GM12878 (cell line): ENCODE measurements around the gene UNCX. TPM values are rescaled to one million over a fixed set of nuclear protein-coding genes. Genes with fewer than 3 reads are reported as not detected.

Experiments used
- ATAC-seq: fragments of 200-7000 bp; cut with Tn5 transposase; 3 replicates; pipeline ENCODE4 v1.9.1; 2020; ENCODE audit warnings: mild to moderate bottlenecking, moderate library complexity
- BruUV-seq: library from RNA; stranded (reverse); fragments of 400-500 nt; replicated peaks from 2 replicates; lab custom pipeline; 2021; lab: Mats Ljungman, UMichigan
- CTCF ChIA-PET: fragments of 300-600 bp; sonication (Branson Sonifier 250); formaldehyde crosslinking; extraction: SDS; loops from one replicate; lab custom pipeline; 2021; ENCODE audit warnings: inconsistent platforms; lab: Yijun Ruan, JAX
- POLR2A ChIA-PET: fragments of 350-600 bp; formaldehyde crosslinking; extraction: SDS; loops from one replicate; lab custom pipeline; 2021; ENCODE audit warnings: inconsistent platforms; lab: Charles Lee
- RAD21 ChIA-PET: fragments of 300-600 bp; sonication (Branson Sonifier 250); formaldehyde crosslinking; loops from one replicate; lab custom pipeline; 2023; ENCODE audit warnings: antibody characterized with exemption; ENCODE audit not compliant: unreplicated experiment; lab: Charles Lee
- SMC1A ChIA-PET: fragments of 300-600 bp; sonication (Branson Sonifier 250); formaldehyde crosslinking; loops from one replicate; lab custom pipeline; 2023; ENCODE audit not compliant: unreplicated experiment, uncharacterized antibody; lab: Charles Lee
- DNase-seq: peaks from one replicate; pipeline ENCODE4 v3.0.0-alpha.2; 2011; ENCODE audit warnings: low read depth, low spot score
- FAIRE-seq: peaks from 3 replicates; lab custom pipeline; 2011; peaks lifted over from hg19 to GRCh38; lab: Jason Lieb, UNC
- H2AFZ ChIP-seq: 2 replicates; pipeline ENCODE4 v1.6.0; 2011; ENCODE audit warnings: low read depth, low read length, control low read depth; ENCODE audit not compliant: control insufficient read depth
- H3K27ac ChIP-seq: 2 replicates; pipeline ENCODE4 v1.5.1; 2011; ENCODE audit warnings: control low read depth; ENCODE audit not compliant: control insufficient read depth, insufficient read depth
- H3K27me3 ChIP-seq, 2 experiments: replicated peaks in 1 of 2; 2 replicates each; pipeline versions ENCODE4 v1.6.0 to v1.6.1; 2011; ENCODE audit warnings: low read length in 1 of 2; ENCODE audit not compliant: control insufficient read depth in 2 of 2, insufficient read depth in 2 of 2
- H3K36me3 ChIP-seq, 2 experiments: 2 replicates each; pipeline ENCODE4 v1.5.1; 2011; ENCODE audit warnings: low read length in 1 of 2; ENCODE audit not compliant: control insufficient read depth in 2 of 2, insufficient read depth in 2 of 2
- H3K4me1 ChIP-seq: 2 replicates; pipeline ENCODE4 v1.6.1; 2011; ENCODE audit warnings: mild to moderate bottlenecking, low read length, moderate library complexity, mixed read lengths; ENCODE audit not compliant: control insufficient read depth, insufficient read depth
- H3K4me2 ChIP-seq: 2 replicates; pipeline ENCODE4 v1.6.0; 2011; ENCODE audit warnings: control low read depth; ENCODE audit not compliant: control insufficient read depth, insufficient read depth
- H3K4me3 ChIP-seq: fragments of 200-600 bp; sonication (generic); 2 replicates; pipeline ENCODE4 v1.5.1; 2016
- H3K79me2 ChIP-seq: 2 replicates; pipeline ENCODE4 v1.6.0; 2011; ENCODE audit warnings: low read length; ENCODE audit not compliant: control insufficient read depth, insufficient read depth
- H3K9ac ChIP-seq: 2 replicates; pipeline ENCODE4 v1.8.0; 2011; ENCODE audit warnings: low read length, control low read depth, mixed read lengths; ENCODE audit not compliant: control insufficient read depth, insufficient read depth
- H3K9me3 ChIP-seq: replicated peaks from 3 replicates; pipeline ENCODE4 v1.5.1; 2011; ENCODE audit warnings: mild to moderate bottlenecking, low read length; ENCODE audit not compliant: control insufficient read depth, insufficient read depth
- H4K20me1 ChIP-seq: 2 replicates; pipeline ENCODE4 v1.6.0; 2011; ENCODE audit not compliant: control insufficient read depth, insufficient read depth
- CREM ChIP-seq: IDR thresholded peaks from 2 replicates; pipeline ENCODE4 v1.6.1; 2014; ENCODE audit warnings: antibody characterized with exemption, low read depth
- EP300 ChIP-seq, 2 experiments: fragments of 150-350 bp in 1 of 2; IDR thresholded peaks; 2 replicates each; pipeline ENCODE4 v1.6.1; 2011 to 2012; ENCODE audit warnings: low read depth in 2 of 2, low read length in 2 of 2, borderline replicate concordance in 1 of 2, improper control_type of control experiment in 1 of 2, inconsistent platforms in 1 of 2; ENCODE audit not compliant: control insufficient read depth in 1 of 2
- FOXM1 ChIP-seq: IDR thresholded peaks from 2 replicates; pipeline ENCODE4 v1.6.1; 2012; ENCODE audit warnings: low read depth, mild to moderate bottlenecking, inconsistent platforms, low read length, moderate library complexity
- HDAC6 ChIP-seq: fragments of 200-600 bp; sonication (generic); IDR thresholded peaks from one replicate; pipeline ENCODE4 v1.8.0; 2017; ENCODE audit warnings: antibody characterized with exemption; ENCODE audit not compliant: unreplicated experiment
- IKZF2 ChIP-seq, 2 experiments: fragments of 450-650 bp; IDR thresholded peaks; 2 replicates each; pipeline ENCODE4 v1.6.1; 2017; ENCODE audit warnings: mild to moderate bottlenecking in 2 of 2, moderate library complexity in 2 of 2
- MYC ChIP-seq: IDR thresholded peaks from 2 replicates; pipeline ENCODE4 v1.6.1; 2011; ENCODE audit warnings: mild to moderate bottlenecking, low read length, moderate library complexity, inconsistent platforms; ENCODE audit not compliant: insufficient read depth, insufficient replicate concordance, insufficient read length, severe bottlenecking
- NFYA ChIP-seq: IDR thresholded peaks from 2 replicates; pipeline ENCODE4 v1.6.1; 2011; ENCODE audit warnings: low read depth, mild to moderate bottlenecking, low read length, improper control_type of control experiment, borderline replicate concordance
- NR2C1 ChIP-seq: fragments of 450-650 bp; IDR thresholded peaks from 2 replicates; pipeline ENCODE4 v1.6.1; 2017; ENCODE audit warnings: antibody characterized with exemption, mild to moderate bottlenecking, moderate library complexity
- POLR2A ChIP-seq: IDR thresholded peaks from 2 replicates; pipeline ENCODE4 v1.6.1; 2011; ENCODE audit warnings: low read depth, mild to moderate bottlenecking, low read length
- SREBF2 ChIP-seq: IDR thresholded peaks from 2 replicates; pipeline ENCODE4 v1.6.1; 2012; ENCODE audit warnings: mild to moderate bottlenecking, low read length
- WRNIP1 ChIP-seq: IDR thresholded peaks from 2 replicates; pipeline ENCODE4 v1.6.1; 2011; ENCODE audit warnings: low read depth, low read length, improper control_type of control experiment, borderline replicate concordance
- ZNF217 ChIP-seq: fragments of 450-650 bp; IDR thresholded peaks from 2 replicates; pipeline ENCODE4 v1.6.1; 2017; ENCODE audit warnings: antibody characterized with exemption, mild to moderate bottlenecking
- ZNF24 ChIP-seq: fragments of 450-650 bp; IDR thresholded peaks from 2 replicates; pipeline ENCODE4 v1.6.1; 2017; ENCODE audit warnings: antibody characterized with exemption, mild to moderate bottlenecking
- WGBS: methylation state at CpG from one replicate; pipeline ENCODE4 v1.1.6; 2016; ENCODE audit warnings: low lambda C conversion rate; ENCODE audit not compliant: insufficient replicate concordance, insufficient coverage; ENCODE audit errors: missing lambda C conversion rate; 5-methylcytosine and 5-hydroxymethylcytosine counted together
- in situ Hi-C: fragments of 300-500 bp; cut with MboI; formaldehyde crosslinking; loops from 9 replicates; pipeline ENCODE4 v1.14.3; 2018; ENCODE audit warnings: mixed read lengths
- intact Hi-C: fragments of 100-400 bp; cut with micrococcal nuclease; formaldehyde crosslinking; loops from one replicate; pipeline ENCODE4 v1.14.2; 2022; ENCODE audit not compliant: unreplicated experiment
- polyA plus RNA-seq, 11 experiments: library from polyadenylated mRNA; depleted of rRNA in 4 of 11; unstranded in 6 of 11; stranded (reverse) in 5 of 11; fragments of >200 nt; fragmentation: Nextera tagmentation in 4 of 11; fragmentation: Illumina TruSeq in 1 of 11; extraction: Ambion mirVana in 4 of 11; extraction: Trizol in 1 of 11; gene quantifications; 1 replicate in 1 of 11; 2 replicates in 10 of 11; pipeline versions ENCODE4 v1.2.1 to v1.2.3, GENCODE V29; 2011 to 2016; ENCODE audit warnings: inconsistent platforms in 2 of 11, missing spikeins in 2 of 11, low read depth in 1 of 11
- total RNA-seq, 4 experiments: library from RNA; depleted of rRNA in 3 of 4; stranded (reverse); fragments of >200 nt in 3 of 4; fragmentation: Illumina TruSeq in 1 of 4; extraction: Trizol in 1 of 4; gene quantifications; 2 replicates each; pipeline versions ENCODE4 v1.2.1 to v1.2.3, GENCODE V29; 2013 to 2021
- TF ChIP-seq, protein P1 (sequence below): fragments of 450-650 bp; IDR thresholded peaks from 2 replicates; pipeline ENCODE4 v1.6.1; 2017; ENCODE audit warnings: mild to moderate bottlenecking, low read depth, inconsistent platforms; ENCODE audit not compliant: poor library complexity, severe bottlenecking

Gene UNCX
- total and polyA plus RNA-seq, 10 of the 15 experiments (the other 5 are each of a cell fraction or from before 2014, with no cell fraction given) = not detected

DNA sequence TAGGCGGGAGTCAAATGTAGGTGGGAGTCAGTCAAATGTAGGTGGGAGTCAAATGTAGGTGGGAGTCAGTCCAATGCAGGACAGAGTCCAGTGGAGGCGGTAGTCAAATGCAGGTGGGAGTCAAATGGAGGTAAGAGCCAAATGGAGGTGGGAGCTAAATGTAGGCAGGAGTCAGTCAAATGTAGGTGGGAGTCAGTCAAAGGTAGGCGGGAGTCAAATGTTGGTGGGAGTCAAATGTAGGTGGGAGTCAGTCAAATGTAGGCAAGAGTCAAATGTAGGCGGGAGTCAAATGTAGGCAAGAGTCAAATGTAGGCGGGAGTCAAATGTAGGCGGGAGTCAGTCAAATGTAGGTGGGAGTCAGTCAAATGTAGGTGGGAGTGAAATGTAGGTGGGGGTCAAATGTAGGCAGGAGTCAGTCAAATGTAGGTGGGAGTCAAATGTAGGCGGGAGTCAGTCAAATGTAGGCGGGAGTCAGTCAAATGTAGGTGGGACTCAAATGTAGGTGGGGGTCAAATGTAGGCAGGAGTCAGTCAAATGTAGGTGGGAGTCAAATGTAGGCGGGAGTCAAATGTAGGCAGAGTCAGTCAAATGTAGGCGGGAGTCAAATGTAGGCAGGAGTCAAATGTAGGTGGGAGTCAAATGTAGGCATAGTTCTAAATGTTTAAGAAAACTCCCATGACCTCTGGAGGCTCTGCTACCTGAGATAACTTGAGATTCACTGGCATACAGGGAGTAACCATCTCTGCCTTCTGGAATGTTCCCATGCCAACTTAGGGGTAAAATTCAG is 42.5 kb upstream of the UNCX start (continued):
- no peak for TF ChIP-seq IKZF2 (IDR thresholded peaks at IDR 0.05)
- TF ChIP-seq CREM = no peak
- no peak for TF ChIP-seq NR2C1
- no peak for TF ChIP-seq SREBF2

GRCh38 chr7:1192171-1192676 is 40.4 kb upstream of the UNCX start:
- POLR2A ChIA-PET = no interaction called here
- no peak for DNase-seq
- WGBS = 35% methylated on average over 15 of the region's 15 CpGs
- intact Hi-C loops = no loop called here
- H3K4me3 ChIP-seq = no peak overlapping the region
- ATAC-seq = no peak
- TF ChIP-seq ZNF24 (no peak), MYC (no peak), ZNF217 (no peak), FOXM1 (no peak), WRNIP1 (no peak), HDAC6 (no peak), POLR2A (no peak), NFYA (no peak), EP300 (IDR thresholded peaks at IDR 0.05; ENCODE audit: borderline replicate concordance in 1 of 2, control insufficient read depth in 1 of 2, low read depth in 2 of 2, low read length in 2 of 2) (no peak)
- TF ChIP-seq, protein P1, sequence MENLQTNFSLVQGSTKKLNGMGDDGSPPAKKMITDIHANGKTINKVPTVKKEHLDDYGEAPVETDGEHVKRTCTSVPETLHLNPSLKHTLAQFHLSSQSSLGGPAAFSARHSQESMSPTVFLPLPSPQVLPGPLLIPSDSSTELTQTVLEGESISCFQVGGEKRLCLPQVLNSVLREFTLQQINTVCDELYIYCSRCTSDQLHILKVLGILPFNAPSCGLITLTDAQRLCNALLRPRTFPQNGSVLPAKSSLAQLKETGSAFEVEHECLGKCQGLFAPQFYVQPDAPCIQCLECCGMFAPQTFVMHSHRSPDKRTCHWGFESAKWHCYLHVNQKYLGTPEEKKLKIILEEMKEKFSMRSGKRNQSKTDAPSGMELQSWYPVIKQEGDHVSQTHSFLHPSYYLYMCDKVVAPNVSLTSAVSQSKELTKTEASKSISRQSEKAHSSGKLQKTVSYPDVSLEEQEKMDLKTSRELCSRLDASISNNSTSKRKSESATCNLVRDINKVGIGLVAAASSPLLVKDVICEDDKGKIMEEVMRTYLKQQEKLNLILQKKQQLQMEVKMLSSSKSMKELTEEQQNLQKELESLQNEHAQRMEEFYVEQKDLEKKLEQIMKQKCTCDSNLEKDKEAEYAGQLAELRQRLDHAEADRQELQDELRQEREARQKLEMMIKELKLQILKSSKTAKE = no peak
- TF ChIP-seq, all 136 proteins: peak for 0
- Histone ChIP-seq H3K9ac (no peak overlapping the region), H3K4me1 (no peaks in the 10 kb centered on the region), H2AFZ (no peak overlapping the region), H3K27ac (no peak overlapping the region), H3K4me2 (no peak overlapping the region), H3K36me3 (no peaks in the 10 kb centered on the region), H3K79me2 (no peaks in the 10 kb centered on the region), H3K9me3 (no peaks in the 10 kb centered on the region), H4K20me1 (no peaks in the 10 kb centered on the region), H3K27me3 (no peaks in the 10 kb centered on the region; a peak in 1 of 4 replicates)
- ChIA-PET CTCF (interaction anchor here (1.0 to 2.7 kb wide), 5 partner anchors 9 to 240 kb away, joined by 3 to 13 read pairs (median 5); no protein-coding TSS in a partner anchor), RAD21 (no interaction called here), SMC1A (interaction anchor here (0.6 kb wide), 1 partner anchor 9 kb away, joined by 4 read pairs; no protein-coding TSS in a partner anchor)
- no peak for FAIRE-seq
- no TSS peak for BruUV-seq
- in situ Hi-C loops = no loop called here
